H1 (cell line): ENCODE data around the gene ZBTB42. TPM values are rescaled to one million over a fixed set of nuclear protein-coding genes. Genes with fewer than 3 reads are reported as not detected.

Experiments
- RAD21 ChIP-seq, 2 experiments: IDR thresholded peaks in 1 of 2; conservative IDR thresholded peaks in 1 of 2; 2 replicates each; pipeline ENCODE4 v1.6.1; 2011; ENCODE audit warnings: low read depth in 2 of 2, low read length in 2 of 2, improper control_type of control experiment in 1 of 2, inconsistent platforms in 1 of 2, mild to moderate bottlenecking in 1 of 2, moderate library complexity in 1 of 2
- polyA plus RNA-seq, 7 experiments: library from polyadenylated mRNA; depleted of rRNA in 3 of 7; stranded (reverse) in 5 of 7; unstranded in 2 of 7; fragments of >200 nt in 5 of 7; fragments of 200-250 nt in 2 of 7; gene quantifications; 1 replicate in 5 of 7; 2 replicates in 1 of 7; 4 replicates in 1 of 7; pipeline versions ENCODE4 v1.2.1 to v1.2.3, GENCODE V29; 2011 to 2013; ENCODE audit warnings: missing spikeins in 2 of 7, mixed read lengths in 2 of 7
- total RNA-seq: library from RNA; stranded (reverse); fragmentation: NEBNext Ultra II Directional; extraction: Animal tissue kit (Norgen Biotek cat#: 25700); gene quantifications from 2 replicates; pipeline ENCODE4 v1.2.1, GENCODE V29; 2021

ZBTB42 gene
- total and polyA plus RNA-seq, 2 of the 8 experiments (the other 6 are each of a cell fraction or from before 2014, with no cell fraction given), result 2.8 to 3.1 TPM

DNA sequence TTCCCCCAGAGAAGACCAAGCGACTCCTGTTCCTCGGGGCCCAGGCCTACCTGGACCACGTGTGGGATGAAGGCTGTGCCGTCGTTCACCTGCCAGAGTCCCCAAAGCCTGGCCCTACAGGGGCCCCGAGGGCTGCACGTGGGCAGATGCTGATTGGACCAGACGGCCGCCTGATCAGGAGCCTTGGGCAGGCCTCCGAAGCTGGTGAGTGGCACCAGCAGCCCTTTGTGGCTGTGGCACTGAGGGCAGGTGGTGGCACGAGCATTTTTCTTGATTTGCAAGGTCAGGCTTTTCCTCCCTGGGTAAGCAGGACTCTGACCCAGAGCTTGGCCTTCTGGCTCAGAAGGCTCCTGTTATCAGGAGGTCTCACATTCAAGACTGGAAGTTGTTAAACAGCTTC is 45.3 kb upstream of the ZBTB42 start (continued):
- TF ChIP-seq RAD21 (IDR thresholded peaks at IDR 0.05 in 1 of 2, conservative IDR thresholded peaks at IDR 0.05 in 1 of 2; ENCODE audit: low read depth in 2 of 2, low read length in 2 of 2), result no peak
